CD4-positive, alpha-beta T cell (primary cell): ENCODE results near the gene RSPO3. TPM values are rescaled to one million over a fixed set of nuclear protein-coding genes. Genes with fewer than 3 reads are reported as not detected.
"Not testable (repeated sequence)": the region's sequence is repeated elsewhere in the genome, so short reads cannot be mapped to it uniquely, and the experiment has no call there.

Experiments
- ATAC-seq: fragments of 200-7000 bp; cut with Tn5 transposase; one replicate; pipeline ENCODE4 v1.10.0; 2022; ENCODE audit warnings: mild to moderate bottlenecking; ENCODE audit not compliant: poor library complexity
- CTCF ChIA-PET: fragments of 350-600 bp; sonication (Branson Sonifier 250); formaldehyde crosslinking; loops from one replicate; lab custom pipeline; 2021; ENCODE audit warnings: antibody characterized with exemption, inconsistent platforms; lab: Charles Lee
- POLR2A ChIA-PET: fragments of 350-600 bp; sonication (Branson Sonifier 250); formaldehyde crosslinking; loops from one replicate; lab custom pipeline; 2021; ENCODE audit warnings: antibody characterized with exemption, inconsistent platforms; lab: Charles Lee
- DNase-seq, 14 experiments: peaks; one replicate each; pipeline ENCODE4 v3.0.0-alpha.2; 2013 to 2020; ENCODE audit warnings: mixed read lengths in 2 of 14
- H3K27ac ChIP-seq, 2 donors: one replicate each; pipeline versions ENCODE4 v1.5.1 to v1.7.0; 2013; ENCODE audit warnings: low read length in 2 of 2, low read depth in 1 of 2, mild to moderate bottlenecking in 1 of 2
- H3K27me3 ChIP-seq, 2 experiments: 1 replicate in 1 of 2; 2 replicates in 1 of 2; pipeline versions ENCODE4 v1.6.1 to v1.7.0; 2013; ENCODE audit warnings: low read length in 2 of 2, control low read depth in 1 of 2, mild to moderate bottlenecking in 1 of 2, moderate library complexity in 1 of 2; ENCODE audit not compliant: insufficient read depth in 2 of 2, control insufficient read depth in 1 of 2
- H3K36me3 ChIP-seq: one replicate; pipeline ENCODE4 v1.6.1; 2013; ENCODE audit warnings: low read length, control low read depth; ENCODE audit not compliant: insufficient read depth
- H3K4me1 ChIP-seq: one replicate; pipeline ENCODE4 v1.6.1; 2013; ENCODE audit warnings: low read length, control low read depth; ENCODE audit not compliant: insufficient read depth
- H3K4me3 ChIP-seq: one replicate; pipeline ENCODE4 v1.5.1; 2013; ENCODE audit warnings: mild to moderate bottlenecking, low read length, moderate library complexity
- H3K9me3 ChIP-seq, 2 experiments: 1 replicate in 1 of 2; 2 replicates in 1 of 2; pipeline versions ENCODE4 v1.6.1 to v1.7.0; 2013; ENCODE audit warnings: low read length in 2 of 2, mild to moderate bottlenecking in 2 of 2, control low read depth in 1 of 2, moderate library complexity in 1 of 2; ENCODE audit not compliant: control insufficient read depth in 1 of 2, insufficient read depth in 1 of 2
- H3K27ac Mint-ChIP-seq: one replicate; pipeline ENCODE4 v1.8.0; 2020; ENCODE audit warnings: mixed read lengths
- H3K27me3 Mint-ChIP-seq: one replicate; pipeline ENCODE4 v1.8.0; 2021; ENCODE audit warnings: mixed read lengths
- H3K36me3 Mint-ChIP-seq: one replicate; pipeline ENCODE4 v1.8.0; 2021; ENCODE audit warnings: low read depth, mixed read lengths
- H3K4me1 Mint-ChIP-seq: one replicate; pipeline ENCODE4 v1.8.0; 2021; ENCODE audit warnings: low read depth, mixed read lengths
- H3K4me3 Mint-ChIP-seq: one replicate; pipeline ENCODE4 v1.8.0; 2020; ENCODE audit warnings: mild to moderate bottlenecking, mixed read lengths
- H3K9me3 Mint-ChIP-seq: one replicate; pipeline ENCODE4 v1.8.0; 2020; ENCODE audit warnings: mixed read lengths
- CTCF ChIP-seq: fragments of 200-600 bp; IDR thresholded peaks from one replicate; pipeline ENCODE4 v1.8.0; 2022; ENCODE audit warnings: antibody characterized with exemption, mild to moderate bottlenecking
- intact Hi-C, 2 experiments: fragments of 100-400 bp; cut with DNase I in 1 of 2; cut with micrococcal nuclease in 1 of 2; formaldehyde crosslinking; loops; one replicate each; pipeline versions ENCODE4 v1.15.1 to v1.9.0; 2023 to 2025; cut with DNase I, micrococcal nuclease
- total RNA-seq, 174 experiments: library from RNA in 2 of 174; stranded (reverse) in 2 of 174; gene quantifications; one replicate each; pipeline ENCODE4 v1.2.3 and lab custom pipeline; 2021 to 2026

Gene RSPO3
- total RNA-seq, 2 experiments from 2014 or later: not detected

- Mint-ChIP-seq H3K4me3 (no peak overlapping the region), H3K27me3 (peaks cover 57% of the 10 kb centered on the region), H3K36me3 (no peaks in the 10 kb centered on the region), H3K9me3 (no peaks in the 10 kb centered on the region), H3K4me1 (no peaks in the 10 kb centered on the region), H3K27ac (no peak overlapping the region)
- ChIA-PET POLR2A (no interaction called here), CTCF (no interaction called here)
- peaks cover 0 to 4% of the 10 kb centered on the region in 2 experiments for H3K27me3 ChIP-seq
- intact Hi-C loops: no loop called here
- H3K27ac ChIP-seq: no peak overlapping the region
- no peak for TF ChIP-seq CTCF
- H3K9me3 ChIP-seq: no peaks in the 10 kb centered on the region
- ATAC-seq: no peak
- H3K4me3 ChIP-seq: no peak overlapping the region
- DNase-seq: no peak
- H3K4me1 ChIP-seq: no peaks in the 10 kb centered on the region
- no peaks in the 10 kb centered on the region for H3K36me3 ChIP-seq
These were observed 102.7 kb downstream of the RSPO3 start for GRCh38 chr6:127221201-127221600.

- Histone ChIP-seq H3K27ac (no peak overlapping the region), H3K4me1 (no peaks in the 10 kb centered on the region), H3K4me3 (no peak overlapping the region), H3K9me3 (no peaks in the 10 kb centered on the region), H3K36me3 (no peaks in the 10 kb centered on the region), H3K27me3 (peaks cover 0 to 4% of the 10 kb centered on the region in 2 experiments)
- ChIA-PET POLR2A (no interaction called here), CTCF (no interaction called here)
- no peak for TF ChIP-seq CTCF
- Mint-ChIP-seq H3K4me1 (no peaks in the 10 kb centered on the region), H3K36me3 (no peaks in the 10 kb centered on the region), H3K27me3 (peaks cover 53% of the 10 kb centered on the region), H3K27ac (no peak overlapping the region), H3K9me3 (no peaks in the 10 kb centered on the region), H3K4me3 (no peak overlapping the region)
- ATAC-seq (no peak), DNase-seq (no peak)
- intact Hi-C loops: no loop called here
These were observed 103.9 kb downstream of the RSPO3 start for GRCh38 chr6:127222418-127222817.

GRCh38 chr6:127225497-127225896 lies 107.0 kb downstream of the RSPO3 start:
- intact Hi-C loops: no loop called here
- DNase-seq (no peak), ATAC-seq (no peak)
- ChIA-PET CTCF (interaction anchor here (0.5 kb wide), 1 partner anchor 214 kb away, joined by 3 read pairs; no protein-coding TSS in a partner anchor), POLR2A (no interaction called here)
- no peak for TF ChIP-seq CTCF
- H3K4me1 ChIP-seq: no peaks in the 10 kb centered on the region
- no peaks in the 10 kb centered on the region for H3K36me3 Mint-ChIP-seq
- no peaks in the 10 kb centered on the region for H3K36me3 ChIP-seq
- H3K9me3 Mint-ChIP-seq: peaks cover 6% of the 10 kb centered on the region
- H3K4me3 ChIP-seq: no peak overlapping the region
- peaks cover 51% of the 10 kb centered on the region for H3K27me3 Mint-ChIP-seq
- peaks cover 0 to 6% of the 10 kb centered on the region in 2 experiments for H3K27me3 ChIP-seq
- peaks cover 0 to 8% of the 10 kb centered on the region in 2 experiments for H3K9me3 ChIP-seq
- no peak overlapping the region for H3K27ac ChIP-seq
- H3K27ac Mint-ChIP-seq: no peak overlapping the region
- H3K4me1 Mint-ChIP-seq: no peaks in the 10 kb centered on the region
- H3K4me3 Mint-ChIP-seq: no peak overlapping the region

GRCh38 chr6:127233819-127234218 lies 115.3 kb downstream of the RSPO3 start:
- DNase-seq, CTCF ChIA-PET, intact Hi-C loops, H3K36me3 ChIP-seq, H3K4me1 Mint-ChIP-seq, H3K9me3 ChIP-seq, H3K4me1 ChIP-seq, ATAC-seq, H3K4me3 Mint-ChIP-seq, H3K27ac Mint-ChIP-seq, H3K27ac ChIP-seq, POLR2A ChIA-PET, H3K4me3 ChIP-seq, H3K36me3 Mint-ChIP-seq, H3K27me3 ChIP-seq: not testable (repeated sequence)
- peaks cover 25% of the 10 kb centered on the region for H3K27me3 Mint-ChIP-seq
- H3K9me3 Mint-ChIP-seq: peaks cover 24% of the 10 kb centered on the region
